HepG2 (cell line): ENCODE data around the gene CYLD. TPM values are rescaled to one million over a fixed set of nuclear protein-coding genes. Genes with fewer than 3 reads are reported as not detected.

Experiments used
- ARID4A ChIP-seq: sonication (generic); formaldehyde crosslinking; IDR thresholded peaks from 2 replicates; pipeline ENCODE4 v1.5.0; 2020; ENCODE audit warnings: mild to moderate bottlenecking, missing genetic modification reagents, borderline replicate concordance
- DNMT3B ChIP-seq: conservative IDR thresholded peaks from 2 replicates; pipeline ENCODE4 v1.6.1; 2016; ENCODE audit warnings: missing biosample characterization, control low read depth
- ESRRA ChIP-seq: sonication (generic); formaldehyde crosslinking; IDR thresholded peaks from 2 replicates; pipeline ENCODE4 v1.5.1; 2020; ENCODE audit warnings: mild to moderate bottlenecking, low read depth, missing genetic modification reagents
- GABPB1 ChIP-seq: IDR thresholded peaks from 2 replicates; pipeline ENCODE4 v1.6.1; 2016; ENCODE audit warnings: mild to moderate bottlenecking, missing genetic modification reagents, moderate library complexity, missing compliant biosample characterization
- HMGXB3 ChIP-seq: sonication (generic); formaldehyde crosslinking; IDR thresholded peaks from 2 replicates; pipeline ENCODE4 v1.4.0; 2020; ENCODE audit warnings: missing genetic modification reagents, borderline replicate concordance
- MIER3 ChIP-seq: IDR thresholded peaks from 2 replicates; pipeline ENCODE4 v1.6.1; 2016; ENCODE audit warnings: missing compliant biosample characterization, borderline replicate concordance
- MXD3 ChIP-seq: IDR thresholded peaks from 2 replicates; pipeline ENCODE4 v1.6.1; 2016; ENCODE audit warnings: mild to moderate bottlenecking, missing biosample characterization, missing genetic modification reagents
- SP5 ChIP-seq: IDR thresholded peaks from 2 replicates; pipeline ENCODE4 v1.6.1; 2016; ENCODE audit warnings: low read depth, borderline replicate concordance
- ZNF574 ChIP-seq: sonication (generic); formaldehyde crosslinking; IDR thresholded peaks from 2 replicates; pipeline ENCODE4 v1.4.0; 2020; ENCODE audit warnings: missing genetic modification reagents
- ZNF710 ChIP-seq: sonication (generic); formaldehyde crosslinking; IDR thresholded peaks from 2 replicates; pipeline ENCODE4 v1.5.0; 2020; ENCODE audit warnings: mild to moderate bottlenecking, missing genetic modification reagents, borderline replicate concordance
- ZNF75D ChIP-seq: sonication (generic); formaldehyde crosslinking; IDR thresholded peaks from 2 replicates; pipeline ENCODE4 v1.8.1; 2023; ENCODE audit warnings: missing genetic modification reagents, mild to moderate bottlenecking, borderline replicate concordance
- ZNF839 ChIP-seq: sonication (generic); formaldehyde crosslinking; IDR thresholded peaks from 2 replicates; pipeline ENCODE4 v1.4.0; 2020; ENCODE audit warnings: missing genetic modification reagents, mild to moderate bottlenecking, borderline replicate concordance
- polyA plus RNA-seq, 8 experiments: library from polyadenylated mRNA; depleted of rRNA in 3 of 8; stranded (reverse) in 7 of 8; unstranded in 1 of 8; fragments of >200 nt; fragmentation: Illumina TruSeq in 4 of 8; extraction: Trizol in 4 of 8; gene quantifications; 2 replicates each; pipeline versions ENCODE4 v1.2.1 to v1.2.3, GENCODE V29; 2011 to 2016; ENCODE audit warnings: low read depth in 4 of 8, missing spikeins in 1 of 8, mixed read lengths in 1 of 8; ENCODE audit not compliant: insufficient read depth in 1 of 8
- total RNA-seq, 5 experiments: library from RNA; depleted of rRNA; stranded (reverse); fragments of >200 nt; fragmentation: Illumina TruSeq; extraction: Trizol; gene quantifications; 2 replicates each; pipeline ENCODE4 v1.2.3, GENCODE V29; 2016; ENCODE audit warnings: low read depth in 1 of 5

Gene CYLD
- total and polyA plus RNA-seq, 2 of the 13 experiments (the other 11 are each of a cell fraction or from before 2014, with no cell fraction given), result 6.1 to 11.4 TPM

- TF ChIP-seq HMGXB3 (CRISPR knock-in tag) (no peak), MIER3 (0 out of 2 replicates have a peak, but pooled peaks have one; percentile 58), ZNF710 (0 out of 2 replicates have a peak, but pooled peaks have one; percentile 35), ZNF574 (CRISPR knock-in tag) (0 out of 2 replicates have a peak, but pooled peaks have one; percentile 11), GABPB1 (peak; percentile 52; the same call in 1 of the 2 replicates), SP5 (no peak), ZNF839 (CRISPR knock-in tag) (0 out of 2 replicates have a peak, but pooled peaks have one; percentile 0), ESRRA (CRISPR knock-in tag) (no peak), MXD3 (CRISPR knock-in tag) (no peak; the same call in 1 of the 2 replicates), ARID4A (CRISPR knock-in tag) (0 out of 2 replicates have a peak, but pooled peaks have one; percentile 33), DNMT3B (no peak), ZNF75D (no peak)
Observed at GRCh38 chr16:50719401-50720337, 22.2 kb upstream of the CYLD start (continued).
